ENCODE results near the gene RIPOR3.
"Not testable (repeated sequence)": the region's sequence is repeated elsewhere in the genome, so short reads cannot be mapped to it uniquely, and the experiment has no call there.

The RIPOR3 gene

GRCh38 chr20:50546729-50547314 is 144.5 kb downstream of the RIPOR3 start:
- ChIA-PET CTCF (interaction anchor here (1.1 to 2.1 kb wide), 4 partner anchors 11 to 22 kb away, joined by 4 to 7 read pairs (median 4); no protein-coding TSS in a partner anchor), POLR2A (no interaction called here)
- TF ChIP-seq CTCF (IDR thresholded peaks at IDR 0.05; ENCODE audit: control extremely low read depth, extremely low read depth, low read depth, missing control alignments) = no peak
- DNase-seq (ENCODE audit: extremely low spot score) = peak; percentile 42

- no peak for TF ChIP-seq CTCF (IDR thresholded peaks at IDR 0.05; ENCODE audit: control extremely low read depth, extremely low read depth, low read depth, missing control alignments)
- no peak for DNase-seq (ENCODE audit: extremely low spot score)
- ChIA-PET CTCF (interaction anchor here (1.5 to 2.9 kb wide), 4 partner anchors 11 to 32 kb away, joined by 4 to 12 read pairs (median 6); no protein-coding TSS in a partner anchor), POLR2A (interaction anchor here (1.2 kb wide), 1 partner anchor 10 kb away, joined by 6 read pairs; no protein-coding TSS in a partner anchor)
These were observed 146.2 kb downstream of the RIPOR3 start for GRCh38 chr20:50545126-50545525.

- ChIA-PET POLR2A (no interaction called here), CTCF (interaction anchor here (0.6 to 2.9 kb wide), 7 partner anchors 10 to 32 kb away, joined by 3 to 14 read pairs (median 3); partner anchors contain the start of gene PTPN1)
- TF ChIP-seq CTCF (IDR thresholded peaks at IDR 0.05; ENCODE audit: control extremely low read depth, extremely low read depth, low read depth, missing control alignments) = no peak
These were observed 148.0 kb downstream of the RIPOR3 start for GRCh38 chr20:50543326-50543725.

GRCh38 chr20:50541606-50542041 is 149.7 kb downstream of the RIPOR3 start:
- ChIA-PET POLR2A (interaction anchor here (0.6 to 1.2 kb wide), 2 partner anchors 16 to 1352 kb away, joined by 3 to 10 read pairs; no protein-coding TSS in a partner anchor), CTCF (interaction anchor here (0.8 to 2.7 kb wide), 8 partner anchors 9 to 58 kb away, joined by 4 to 14 read pairs (median 6); partner anchors contain the start of gene PTPN1)
- no peak for DNase-seq (ENCODE audit: extremely low spot score)
- no peak for TF ChIP-seq CTCF (IDR thresholded peaks at IDR 0.05; ENCODE audit: control extremely low read depth, extremely low read depth, low read depth, missing control alignments)

More at GRCh38 chr20:50543326-50543725, 148.0 kb downstream of the RIPOR3 start:
- DNase-seq (ENCODE audit: extremely low spot score) = no peak

GRCh38 chr20:50540620-50541605 is 150.4 kb downstream of the RIPOR3 start:
- ChIA-PET POLR2A (interaction anchor here (0.6 to 1.2 kb wide), 2 partner anchors 15 to 1352 kb away, joined by 3 to 10 read pairs; no protein-coding TSS in a partner anchor), CTCF (interaction anchor here (0.7 to 2.7 kb wide), 11 partner anchors 8 to 58 kb away, joined by 3 to 14 read pairs (median 5); partner anchors contain the start of gene PTPN1)
- TF ChIP-seq CTCF (IDR thresholded peaks at IDR 0.05; ENCODE audit: control extremely low read depth, extremely low read depth, low read depth, missing control alignments) = no peak
- DNase-seq (ENCODE audit: extremely low spot score) = no peak

GRCh38 chr20:50539798-50540197 is 151.5 kb downstream of the RIPOR3 start:
- POLR2A ChIA-PET; DNase-seq (ENCODE audit: extremely low spot score): not testable (repeated sequence)
- CTCF ChIA-PET = interaction anchor here (1.2 to 1.6 kb wide), 3 partner anchors 9 to 38 kb away, joined by 4 read pairs; no protein-coding TSS in a partner anchor

Measured in GM10248 (cell line).